Keratinocyte (primary cell): ENCODE data around the gene HPS4. TPM values are rescaled to one million over a fixed set of nuclear protein-coding genes. Genes with fewer than 3 reads are reported as not detected.

Experiments used
- DNase-seq: peaks from one replicate; pipeline ENCODE4 v3.0.0-alpha.2; 2011; ENCODE audit warnings: low read depth, missing footprints, low spot score
- FAIRE-seq: peaks from 2 replicates; lab custom pipeline; 2011; peaks lifted over from hg19 to GRCh38; lab: Jason Lieb, UNC
- H2AFZ ChIP-seq: 2 replicates; pipeline ENCODE4 v1.6.0; 2012; ENCODE audit warnings: low read length, control low read depth, inconsistent platforms; ENCODE audit not compliant: control insufficient read depth
- H3K27ac ChIP-seq: 2 replicates; pipeline ENCODE4 v1.5.1; 2011; ENCODE audit warnings: low read length; ENCODE audit not compliant: control insufficient read depth, insufficient read depth
- H3K27me3 ChIP-seq: 3 replicates; pipeline ENCODE4 v1.6.0; 2011; ENCODE audit warnings: low read length; ENCODE audit not compliant: control insufficient read depth, insufficient read depth; ENCODE audit errors: extremely low read depth
- H3K36me3 ChIP-seq, 2 experiments: 2 replicates in 1 of 2; 3 replicates in 1 of 2; pipeline ENCODE4 v1.5.1; 2011; ENCODE audit warnings: low read length in 2 of 2, mild to moderate bottlenecking in 1 of 2; ENCODE audit not compliant: control insufficient read depth in 2 of 2, insufficient read depth in 2 of 2; ENCODE audit errors: extremely low read depth in 1 of 2
- H3K4me1 ChIP-seq: 3 replicates; pipeline ENCODE4 v1.5.1; 2011; ENCODE audit warnings: low read length; ENCODE audit not compliant: control insufficient read depth, insufficient read depth; ENCODE audit errors: extremely low read depth
- H3K4me2 ChIP-seq: 3 replicates; pipeline ENCODE4 v1.6.0; 2011; ENCODE audit warnings: low read depth, low read length; ENCODE audit not compliant: control insufficient read depth, insufficient read depth; ENCODE audit errors: extremely low read depth
- H3K4me3 ChIP-seq, 3 experiments: fragments of 200-600 bp in 1 of 3; sonication (generic) in 1 of 3; 2 replicates in 2 of 3; 3 replicates in 1 of 3; pipeline ENCODE4 v1.5.1; 2011 to 2016; ENCODE audit warnings: low read length in 3 of 3, mild to moderate bottlenecking in 3 of 3, control low read depth in 2 of 3, inconsistent platforms in 1 of 3, low read depth in 1 of 3, mixed read lengths in 1 of 3, mixed run types in 1 of 3, moderate library complexity in 1 of 3; ENCODE audit not compliant: control insufficient read depth in 2 of 3, insufficient read depth in 2 of 3; ENCODE audit errors: extremely low read depth in 1 of 3
- H3K79me2 ChIP-seq: 2 replicates; pipeline ENCODE4 v1.6.0; 2012; ENCODE audit warnings: low read length; ENCODE audit not compliant: control insufficient read depth, insufficient read depth
- H3K9ac ChIP-seq: 3 replicates; pipeline ENCODE4 v1.6.0; 2011; ENCODE audit warnings: low read length; ENCODE audit not compliant: control insufficient read depth, insufficient read depth; ENCODE audit errors: extremely low read depth
- H3K9me1 ChIP-seq: 3 replicates; pipeline ENCODE4 v1.6.0; 2011; ENCODE audit warnings: low read length; ENCODE audit not compliant: control insufficient read depth, insufficient read depth; ENCODE audit errors: extremely low read depth
- H3K9me3 ChIP-seq: 2 replicates; pipeline ENCODE4 v1.5.1; 2012; ENCODE audit warnings: low read depth, low read length; ENCODE audit not compliant: control insufficient read depth
- H4K20me1 ChIP-seq: 3 replicates; pipeline ENCODE4 v1.6.0; 2011; ENCODE audit warnings: low read length; ENCODE audit not compliant: control insufficient read depth, insufficient read depth; ENCODE audit errors: extremely low read depth
- CTCF ChIP-seq, 3 experiments: IDR thresholded peaks in 1 of 3; conservative IDR thresholded peaks in 1 of 3; optimal IDR thresholded peaks in 1 of 3; 2 replicates in 2 of 3; 3 replicates in 1 of 3; pipeline versions ENCODE3 to v1.5.1; 2011; ENCODE audit warnings: low read length in 3 of 3, mild to moderate bottlenecking in 3 of 3, moderate library complexity in 2 of 3, control low read depth in 1 of 3, inconsistent platforms in 1 of 3; ENCODE audit not compliant: insufficient read depth in 2 of 3; ENCODE audit errors: extremely low read depth in 1 of 3
- EZH2 ChIP-seq: IDR thresholded peaks from one replicate; pipeline ENCODE4 v1.6.1; 2012; ENCODE audit warnings: inconsistent platforms, mild to moderate bottlenecking, low read length, moderate library complexity
- dilution Hi-C: fragments of 300-500 bp; cut with MboI; formaldehyde crosslinking; loops from one replicate; pipeline ENCODE4 v1.7.0; 2020; ENCODE audit warnings: low sequenced_read_pairs; ENCODE audit not compliant: extremely low pct_ligation_motif_present
- polyA plus RNA-seq, 5 experiments: library from polyadenylated mRNA; depleted of rRNA in 3 of 5; stranded (reverse) in 3 of 5; stranded (forward) in 1 of 5; unstranded in 1 of 5; fragments of >200 nt; gene quantifications; 1 replicate in 1 of 5; 2 replicates in 3 of 5; 3 replicates in 1 of 5; pipeline versions ENCODE4 v1.2.1 to v1.2.3, GENCODE V29; 2011 to 2012; ENCODE audit warnings: missing spikeins in 2 of 5, low read depth in 1 of 5, low replicate concordance in 1 of 5

Gene HPS4
- polyA plus RNA-seq, 1 donor (not counting 4 experiments of a cell fraction or from before 2014, with no cell fraction given), result 21.3 TPM

GRCh38 chr22:26501996-26502395 is 18.4 kb upstream of the HPS4 start:
- DNase-seq (no peak), FAIRE-seq (no peak)
- no peaks in the 10 kb centered on the region for H3K9me3 ChIP-seq
- H3K36me3 ChIP-seq, result peaks cover 36 to 45% of the 10 kb centered on the region in 2 experiments
- H3K79me2 ChIP-seq, result no peaks in the 10 kb centered on the region
- no peaks in the 10 kb centered on the region for H3K4me1 ChIP-seq
- no peak overlapping the region for H3K27ac ChIP-seq
- no peak overlapping the region for H3K4me2 ChIP-seq
- no peaks in the 10 kb centered on the region for H4K20me1 ChIP-seq
- H3K9me1 ChIP-seq, result no peaks in the 10 kb centered on the region
- H3K27me3 ChIP-seq, result no peaks in the 10 kb centered on the region
- no peak overlapping the region for H2AFZ ChIP-seq
- no peak overlapping the region for H3K9ac ChIP-seq
- dilution Hi-C loops, result no loop called here
- H3K4me3 ChIP-seq, result no peak overlapping the region
- no peak for TF ChIP-seq CTCF (optimal IDR thresholded peaks at IDR 0.05 in 1 of 3, IDR thresholded peaks at IDR 0.05 in 1 of 3, conservative IDR thresholded peaks at IDR 0.05 in 1 of 3; ENCODE audit: extremely low read depth in 1 of 3, insufficient read depth in 2 of 3, low read length in 3 of 3)
- TF ChIP-seq EZH2, result no peak

- no peak for DNase-seq
- no peak overlapping the region for H3K9ac ChIP-seq
These were observed 15.7 kb upstream of the HPS4 start for GRCh38 chr22:26499188-26499703.

More at GRCh38 chr22:26499188-26499703, 15.7 kb upstream of the HPS4 start:
- no peaks in the 10 kb centered on the region for H4K20me1 ChIP-seq
- H3K79me2 ChIP-seq, result no peaks in the 10 kb centered on the region
- dilution Hi-C loops, result no loop called here
- no peaks in the 10 kb centered on the region for H3K27me3 ChIP-seq
- no peak overlapping the region for H2AFZ ChIP-seq
- H3K9me3 ChIP-seq, result no peaks in the 10 kb centered on the region
- H3K4me2 ChIP-seq, result no peak overlapping the region
- no peaks in the 10 kb centered on the region for H3K9me1 ChIP-seq
- H3K36me3 ChIP-seq, result peaks cover 43 to 50% of the 10 kb centered on the region in 2 experiments
- H3K27ac ChIP-seq, result no peak overlapping the region
- no peak overlapping the region for H3K4me3 ChIP-seq
- H3K4me1 ChIP-seq, result peaks cover 2% of the 10 kb centered on the region
- no peak for FAIRE-seq
- TF ChIP-seq EZH2, result no peak
- TF ChIP-seq CTCF (optimal IDR thresholded peaks at IDR 0.05 in 1 of 3, IDR thresholded peaks at IDR 0.05 in 1 of 3, conservative IDR thresholded peaks at IDR 0.05 in 1 of 3; ENCODE audit: extremely low read depth in 1 of 3, insufficient read depth in 2 of 3, low read length in 3 of 3), result no peak
